Urothelium cell line (cell line): ENCODE results near the gene ARHGAP15.

Source experiments
- DNase-seq: peaks from one replicate; pipeline ENCODE4 v3.0.0; 2011; ENCODE audit warnings: low spot score, mixed read lengths
- FAIRE-seq: peaks from 2 replicates; lab custom pipeline; 2011; peaks lifted over from hg19 to GRCh38; lab: Jason Lieb, UNC

The ARHGAP15 gene

GRCh38 chr2:143384111-143384510 lies 254.9 kb downstream of the ARHGAP15 start:
- FAIRE-seq = no peak
- DNase-seq = no peak

GRCh38 chr2:143390171-143390570 lies 261.0 kb downstream of the ARHGAP15 start:
- no peak for FAIRE-seq
- no peak for DNase-seq

- DNase-seq = no peak
Measured at GRCh38 chr2:143392358-143392757, 263.1 kb downstream of the ARHGAP15 start.

DNA sequence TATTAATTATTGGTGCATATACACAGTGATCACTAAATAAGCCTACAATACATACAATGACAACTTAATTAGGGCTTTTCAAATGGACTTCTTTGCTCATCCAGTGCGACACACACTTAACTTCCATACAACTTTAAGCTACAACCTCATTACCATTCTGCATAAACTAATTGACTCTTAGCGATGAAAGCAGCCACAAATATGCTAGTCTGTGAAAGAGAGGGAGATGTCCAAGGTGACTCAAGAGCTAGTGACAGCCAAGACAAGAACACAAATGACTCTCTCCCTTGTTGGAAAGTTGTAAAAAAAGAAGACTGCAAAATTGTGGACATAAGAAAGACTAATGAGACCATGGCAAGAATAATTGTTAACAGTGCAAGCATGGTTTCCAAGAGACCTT lies 264.8 kb downstream of the ARHGAP15 start:
- FAIRE-seq (no peak), DNase-seq (no peak)

More at GRCh38 chr2:143392358-143392757, 263.1 kb downstream of the ARHGAP15 start:
- no peak for FAIRE-seq

GRCh38 chr2:143397884-143398614 lies 268.8 kb downstream of the ARHGAP15 start:
- FAIRE-seq = no peak
- peak; percentile 18 for DNase-seq

DNA sequence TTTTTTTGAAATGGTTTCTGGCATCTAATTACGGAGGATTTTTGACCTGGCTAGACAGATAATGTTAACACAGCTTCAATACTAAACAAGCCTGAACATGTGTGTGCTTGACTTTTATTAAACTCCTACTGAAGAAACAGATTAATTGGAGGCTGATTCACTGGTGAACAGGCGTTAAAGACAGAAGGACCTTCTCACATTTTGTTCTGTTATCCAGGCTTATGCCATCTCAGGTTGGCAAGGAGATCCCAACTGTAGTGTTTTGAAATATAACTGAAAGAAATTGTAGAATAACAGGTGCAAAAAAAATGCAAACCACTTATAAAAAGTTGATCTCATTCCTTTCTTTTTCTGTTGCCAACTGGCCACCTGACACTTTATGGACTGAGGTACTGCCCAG lies 269.6 kb downstream of the ARHGAP15 start:
- DNase-seq = no peak
- FAIRE-seq = no peak

DNA sequence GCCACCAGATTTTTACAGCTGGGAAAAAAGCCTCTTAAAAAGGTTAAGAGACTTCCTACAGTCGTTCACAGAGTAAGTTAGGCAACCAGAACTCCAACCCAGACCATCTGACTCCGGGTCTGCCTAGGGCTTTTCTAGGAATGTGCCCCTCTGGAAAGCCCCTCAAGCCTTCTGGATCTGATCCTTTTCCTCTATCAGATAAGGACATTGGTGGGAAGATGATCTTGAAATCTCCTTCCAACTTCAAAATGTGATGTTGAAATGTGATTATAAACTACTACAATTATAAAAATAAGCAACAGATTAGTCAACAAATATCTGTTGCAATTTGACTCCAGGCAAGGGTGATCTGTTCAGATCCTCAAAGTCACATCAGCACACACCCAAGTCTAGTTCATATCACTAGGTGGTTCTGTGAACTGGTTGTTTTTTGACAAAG lies 270.4 kb downstream of the ARHGAP15 start:
- no peak for DNase-seq
- FAIRE-seq = no peak

- FAIRE-seq (no peak), DNase-seq (no peak)
Measured at GRCh38 chr2:143401861-143402260, 272.6 kb downstream of the ARHGAP15 start.

GRCh38 chr2:143402451-143402850 lies 273.2 kb downstream of the ARHGAP15 start:
- no peak for DNase-seq
- FAIRE-seq = no peak

DNA sequence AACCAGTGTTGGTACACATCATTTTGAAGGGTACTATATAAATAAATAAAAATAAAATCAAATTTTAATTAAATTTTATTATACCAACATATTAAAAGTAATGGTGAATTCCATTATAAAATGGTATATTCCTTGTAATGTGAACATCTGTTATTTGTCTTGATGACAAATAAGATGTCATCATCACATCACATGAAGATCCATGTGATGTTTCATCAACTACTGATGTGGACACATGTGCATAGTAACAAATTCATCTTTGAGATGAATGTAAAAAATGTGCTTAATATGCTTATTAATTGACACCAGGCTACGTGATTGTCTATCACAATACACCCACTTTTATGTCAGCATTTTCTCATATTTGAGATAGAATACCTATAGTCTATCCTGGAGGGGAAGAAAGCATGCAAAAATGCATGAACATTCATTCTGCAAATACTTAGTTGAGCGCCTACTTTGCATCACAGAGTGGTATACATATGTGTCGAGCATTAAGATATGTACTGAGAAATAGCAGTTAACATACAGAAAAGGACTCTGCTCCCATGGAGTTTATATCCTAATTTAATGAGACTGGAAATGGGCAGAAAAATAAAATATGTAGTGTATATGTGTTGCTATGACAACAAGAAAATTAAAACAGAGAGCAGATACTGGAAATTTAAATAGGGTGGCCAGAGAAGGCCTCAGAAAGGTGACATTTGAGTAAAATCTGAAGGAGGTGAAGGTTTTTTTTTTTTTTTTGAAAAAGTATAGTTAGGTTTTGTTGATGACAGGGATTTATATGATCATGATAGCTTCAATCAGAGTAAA lies 281.1 kb downstream of the ARHGAP15 start:
- no peak for DNase-seq
- no peak for FAIRE-seq

GRCh38 chr2:143415571-143415970 lies 286.4 kb downstream of the ARHGAP15 start:
- FAIRE-seq = no peak
- DNase-seq = no peak

- no peak for FAIRE-seq
- no peak for DNase-seq
Measured at GRCh38 chr2:143417428-143417827, 288.2 kb downstream of the ARHGAP15 start.

DNA sequence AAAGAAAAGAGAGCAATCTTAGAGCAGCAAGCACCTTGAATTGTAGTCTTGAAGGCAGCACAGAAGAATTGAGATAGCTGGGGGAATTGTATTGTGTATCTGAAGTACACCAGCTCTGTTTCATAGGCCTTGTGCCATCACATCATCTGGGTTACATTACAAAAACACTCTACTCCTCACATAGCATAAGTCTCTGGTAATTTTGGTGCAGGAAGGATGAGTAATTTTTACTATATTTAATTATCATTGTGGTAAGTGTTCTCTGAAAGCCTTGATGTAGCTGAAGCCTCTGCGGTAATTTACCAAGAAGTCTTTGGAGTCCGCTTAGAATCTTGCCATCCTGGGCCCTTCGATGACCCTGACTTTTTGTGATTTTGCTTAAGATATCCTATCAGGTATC lies 291.1 kb downstream of the ARHGAP15 start:
- FAIRE-seq = no peak

GRCh38 chr2:143422681-143423080 lies 293.5 kb downstream of the ARHGAP15 start:
- no peak for FAIRE-seq

More for the DNA sequence above, 291.1 kb downstream of the ARHGAP15 start:
- DNase-seq = no peak

DNA sequence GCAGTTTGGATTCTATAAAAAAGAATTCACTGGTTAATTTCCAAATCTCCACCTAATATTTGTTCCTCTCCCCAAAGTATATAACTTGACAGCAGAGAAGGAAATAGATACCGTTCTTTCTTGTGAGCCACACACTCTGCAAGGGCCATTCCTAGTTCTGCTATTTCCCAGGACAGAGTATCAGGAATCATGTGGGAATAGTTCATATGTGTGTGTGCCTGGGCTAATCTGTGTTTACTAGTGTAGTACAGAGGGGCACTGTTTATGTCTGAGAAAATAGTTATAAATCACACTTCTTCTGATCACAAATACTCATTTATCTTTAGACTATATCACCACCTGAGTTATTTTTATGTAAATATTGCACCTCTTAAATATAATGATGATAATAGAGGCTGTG lies 296.7 kb downstream of the ARHGAP15 start:
- no peak for FAIRE-seq
- no peak for DNase-seq

More at GRCh38 chr2:143422681-143423080, 293.5 kb downstream of the ARHGAP15 start:
- DNase-seq = no peak

- DNase-seq (no peak), FAIRE-seq (no peak)
Measured at GRCh38 chr2:143426296-143426695, 297.1 kb downstream of the ARHGAP15 start.

- peak; percentile 10 for DNase-seq
- FAIRE-seq = no peak
Measured at GRCh38 chr2:143428700-143429099, 299.5 kb downstream of the ARHGAP15 start.

- DNase-seq = no peak
- FAIRE-seq = no peak
Measured at GRCh38 chr2:143429932-143430679, 300.9 kb downstream of the ARHGAP15 start.

GRCh38 chr2:143431316-143431715 lies 302.1 kb downstream of the ARHGAP15 start:
- no peak for DNase-seq
- no peak for FAIRE-seq

GRCh38 chr2:143433251-143433650 lies 304.0 kb downstream of the ARHGAP15 start:
- DNase-seq = no peak
- no peak for FAIRE-seq

- no peak for FAIRE-seq
Measured at GRCh38 chr2:143433840-143434239, 304.6 kb downstream of the ARHGAP15 start.

More at GRCh38 chr2:143433840-143434239, 304.6 kb downstream of the ARHGAP15 start:
- no peak for DNase-seq
